Airway epithelial cell (primary cell): ENCODE measurements around the gene JMJD6. TPM values are rescaled to one million over a fixed set of nuclear protein-coding genes. Genes with fewer than 3 reads are reported as not detected.

Experiments
- total RNA-seq: library from RNA; depleted of rRNA; stranded (reverse); fragments of >200 nt; gene quantifications from 2 replicates; pipeline ENCODE4 v1.2.3, GENCODE V29; 2015

JMJD6 gene
- total RNA-seq = 21.1 and 22.1 TPM in 2 replicates

DNA sequence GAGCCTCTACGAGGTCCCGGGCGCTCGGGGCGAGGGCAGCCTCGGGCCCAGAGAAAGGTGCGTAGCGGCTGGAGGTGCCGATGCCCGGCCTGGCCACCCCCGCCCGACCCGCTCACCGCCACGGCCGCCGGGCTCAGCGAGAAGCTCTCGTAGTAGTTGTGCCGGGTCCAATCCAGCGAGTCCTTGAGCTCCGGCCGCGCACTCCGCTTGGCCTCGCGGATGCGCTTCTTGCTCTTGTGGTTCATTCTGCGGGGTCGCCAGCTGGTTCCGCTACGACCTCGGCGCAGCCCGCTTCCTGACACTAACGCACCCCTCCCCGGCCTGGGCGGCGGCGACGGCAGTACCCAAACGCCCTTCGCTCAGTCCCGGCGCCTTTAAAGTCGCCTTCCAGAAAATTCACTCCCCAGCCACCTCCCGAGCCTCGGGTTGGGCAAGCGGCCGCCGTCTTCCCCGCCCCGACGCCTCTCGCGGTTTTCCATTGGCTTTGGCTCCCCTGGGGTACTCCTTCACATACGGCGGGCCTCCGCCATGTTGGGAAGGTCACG lies at the start of gene JMJD6:
TSS of gene JMJD6 (minus strand) at position 376 of the 545 bp plus-strand sequence. CDS start at position 245, 131 bp downstream.

DNA sequence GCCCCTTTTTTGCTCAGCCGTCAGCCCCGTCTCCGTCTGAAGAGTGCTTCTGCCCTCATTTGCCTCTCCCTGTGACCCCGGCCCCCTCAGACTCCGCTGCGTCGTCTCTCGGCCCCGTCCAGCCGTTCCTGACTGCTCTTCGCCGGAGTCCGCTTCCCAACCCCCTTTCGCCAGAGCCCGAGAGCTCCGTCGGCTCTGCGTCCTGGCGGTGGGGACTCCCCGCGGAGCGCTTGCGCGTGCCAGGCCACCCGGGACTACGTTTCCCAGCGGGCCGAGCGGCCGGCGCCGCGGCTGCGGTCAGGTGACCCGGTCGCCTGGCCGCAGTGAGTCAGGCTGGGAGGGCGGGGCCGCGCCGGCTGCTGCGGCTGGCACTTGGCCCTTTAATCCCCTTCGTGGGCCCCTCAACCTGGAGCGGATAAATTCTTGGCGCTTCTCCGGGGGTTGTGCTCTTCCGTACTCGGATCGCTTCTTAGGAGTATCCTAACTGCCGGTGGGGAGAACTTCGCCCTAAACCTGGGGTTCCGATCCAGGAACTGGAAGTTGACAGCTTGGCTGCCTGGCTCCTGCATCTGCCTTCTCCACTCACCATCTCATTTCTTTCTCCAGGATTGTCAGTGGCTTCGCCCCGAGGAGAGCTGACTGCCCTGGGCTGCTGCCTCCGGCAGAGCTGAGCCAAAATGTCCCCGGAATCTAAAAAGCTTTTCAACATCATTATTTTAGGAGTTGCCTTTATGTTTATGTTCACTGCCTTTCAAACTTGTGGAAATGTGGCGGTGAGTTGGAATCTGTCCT lies 11.5 kb upstream of the JMJD6 start, which contains the start of gene MFSD11:
TSS of gene MFSD11 (plus strand) at position 444 of the 792 bp plus-strand sequence. CDS start at position 678, 234 bp downstream.

DNA sequence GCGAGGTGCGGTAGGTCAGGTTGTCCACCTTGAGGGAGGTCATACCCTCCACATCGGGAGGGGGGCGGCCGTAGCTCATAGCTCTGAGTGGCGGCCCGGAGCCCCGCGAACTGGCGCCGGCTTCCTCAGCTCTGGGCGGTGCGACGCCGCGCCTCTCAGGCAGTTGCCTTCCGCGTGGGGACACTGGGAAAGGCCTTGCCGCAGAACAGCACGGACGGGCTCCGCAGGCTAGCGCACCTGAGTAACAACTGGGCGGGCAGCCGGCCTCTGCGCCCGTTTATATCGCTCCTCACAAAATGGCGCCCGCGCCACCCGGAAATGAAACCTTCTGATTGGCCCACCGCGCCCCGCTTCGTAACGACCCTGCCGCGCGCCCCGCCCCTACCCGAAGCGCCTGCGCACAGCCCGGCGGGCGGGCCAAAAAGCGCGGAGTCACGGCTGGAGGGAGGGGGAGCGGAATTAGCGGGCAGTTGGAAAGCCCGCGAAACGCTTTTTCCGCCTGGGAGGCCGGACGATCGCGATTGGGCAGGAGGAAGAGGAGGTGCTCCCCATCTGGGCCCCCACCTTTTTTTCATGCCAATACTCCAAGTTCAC lies 10.8 kb upstream of the JMJD6 start, which contains the start of gene SRSF2:
TSS of gene SRSF2 (minus strand) at position 250 of the 594 bp plus-strand sequence. CDS start at position 79, 171 bp downstream.

DNA sequence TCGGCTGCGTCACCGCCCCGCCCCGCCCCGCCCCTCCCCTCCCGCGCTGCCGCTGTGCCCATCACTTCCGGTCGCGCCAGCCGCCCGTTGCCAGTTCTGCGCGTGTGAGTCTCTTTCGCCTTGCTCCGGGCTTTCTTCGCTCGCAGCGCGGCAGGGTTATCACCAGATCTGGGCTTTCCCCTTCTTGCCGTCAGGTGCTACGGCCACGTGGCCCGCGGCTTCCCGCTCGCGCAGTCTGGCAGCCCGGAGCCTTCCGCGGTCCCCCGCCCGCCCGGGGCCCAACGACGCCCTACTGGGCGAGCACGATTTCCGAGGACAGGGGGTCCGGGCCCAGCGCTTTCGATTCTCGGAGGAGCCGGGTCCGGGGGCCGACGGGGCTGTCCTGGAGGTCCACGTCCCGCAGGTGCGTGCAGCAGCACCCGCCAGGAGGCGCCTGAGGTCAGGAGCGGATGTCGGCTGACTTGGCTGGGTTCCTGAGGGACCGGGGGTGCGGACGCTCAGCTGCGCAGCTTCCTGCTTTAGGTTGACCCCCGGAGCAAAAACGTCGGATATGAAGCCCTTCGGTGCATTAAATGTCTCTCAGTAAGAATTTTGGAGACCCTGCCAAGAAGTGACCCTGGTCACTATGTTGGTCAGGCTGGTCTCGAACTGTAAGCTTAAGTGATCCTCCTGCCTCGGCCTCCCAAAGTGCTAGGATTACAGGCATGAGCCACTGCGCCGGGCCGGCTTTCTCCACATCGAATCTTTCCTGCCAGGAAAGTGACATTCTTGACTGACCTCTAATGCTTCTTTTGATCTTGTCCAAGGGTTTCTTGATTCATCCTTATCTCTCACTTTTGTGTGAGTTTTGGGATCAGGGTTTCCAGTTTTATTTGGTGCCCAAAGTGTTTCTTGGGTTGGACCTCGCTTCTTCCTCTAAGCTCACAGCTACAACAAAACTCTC lies 641 bp upstream of the JMJD6 start, which contains the start of gene METTL23:
TSS of gene METTL23 (plus strand) at position 64 of the 943 bp plus-strand sequence. CDS start 2,872 bp downstream, outside the sequence.

DNA sequence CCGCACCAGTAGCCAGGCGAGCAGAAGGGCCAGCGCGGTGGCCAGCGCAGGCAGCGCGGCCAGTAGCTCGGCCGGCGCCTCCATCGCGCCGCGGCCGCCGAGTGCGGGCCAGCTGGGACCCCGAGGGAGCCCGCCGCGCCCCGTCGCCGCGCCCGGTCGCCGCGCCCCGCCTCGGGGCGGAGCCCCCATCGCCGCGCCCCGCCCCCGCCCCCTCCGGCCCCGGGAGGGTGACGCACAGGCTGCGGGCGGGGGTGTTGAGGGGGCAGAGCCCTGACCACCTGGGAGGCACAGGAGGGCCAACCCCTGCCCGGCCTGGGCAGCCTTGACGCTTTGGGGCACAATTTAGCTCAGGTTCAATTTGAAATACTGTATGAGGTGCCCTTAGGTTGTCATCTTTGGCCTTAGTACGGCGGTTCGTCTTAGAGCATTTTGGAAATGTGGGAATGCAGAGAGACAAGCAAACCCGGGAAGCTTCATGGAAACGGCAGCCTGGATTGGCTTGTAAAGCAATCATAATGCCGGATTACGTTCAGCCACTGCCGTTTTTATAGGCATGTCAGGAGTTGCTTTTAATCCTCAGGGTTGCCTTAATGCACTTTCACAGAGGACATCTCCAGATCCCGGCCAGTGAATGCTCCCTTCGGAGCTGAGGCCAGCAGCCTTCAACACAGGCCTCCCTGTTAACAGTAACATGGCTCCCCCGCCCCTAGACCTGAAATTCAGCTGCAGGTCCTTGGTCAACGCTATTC lies 15.4 kb downstream of the JMJD6 start, which contains the start of gene MXRA7:
TSS of gene MXRA7 (minus strand) at position 103 of the 749 bp plus-strand sequence. CDS start at position 84, 19 bp downstream.

Other genes with a start within 250 kb of the JMJD6 start
- gene RHBDF2, start 225.2 kb downstream of the JMJD6 start, total RNA-seq = 31.3 and 39.7 TPM in 2 replicates
- 9.9 and 11.1 TPM in 2 replicates for gene CYGB, start 188.9 kb downstream of the JMJD6 start, total RNA-seq
- 0.35 and 1.6 TPM in 2 replicates for gene PRCD, start 186.6 kb downstream of the JMJD6 start, total RNA-seq
- 62.2 and 86.3 TPM in 2 replicates for gene ST6GALNAC2, start 140.7 kb downstream of the JMJD6 start, total RNA-seq
- gene ST6GALNAC1, start 82.8 kb downstream of the JMJD6 start, total RNA-seq = 9.9 and 12.2 TPM in 2 replicates
- 73.4 and 101 TPM in 2 replicates for gene MXRA7, start 15.6 kb downstream of the JMJD6 start, total RNA-seq
- 30.8 and 37.0 TPM in 2 replicates for gene METTL23, start 233 bp upstream of the JMJD6 start, total RNA-seq
- 301 and 303 TPM in 2 replicates for gene SRSF2, start 10.7 kb upstream of the JMJD6 start, total RNA-seq
- gene MFSD11, start 11.5 kb upstream of the JMJD6 start, total RNA-seq = 13.1 and 15.1 TPM in 2 replicates
- gene MGAT5B, start 141.8 kb upstream of the JMJD6 start, total RNA-seq = 0.09 and 0.14 TPM in 2 replicates